HG02885 (cell line): ENCODE measurements around the gene UNC79.

Experiments
- ATAC-seq: cut with Tn5 transposase; IDR thresholded peaks from one replicate; pipeline ENCODE4 v1.9.1; 2021; ENCODE audit warnings: mild to moderate bottlenecking; ENCODE audit not compliant: unreplicated experiment, poor library complexity

Gene UNC79

GRCh38 chr14:93543766-93544165, 113.0 kb downstream of the UNC79 start:
- no peak for ATAC-seq

GRCh38 chr14:93544212-93544611, 113.5 kb downstream of the UNC79 start:
- ATAC-seq, result no peak

GRCh38 chr14:93546642-93547041, 115.9 kb downstream of the UNC79 start:
- ATAC-seq, result no peak

- peak; percentile 62 for ATAC-seq
Measured at GRCh38 chr14:93548102-93548843, 117.5 kb downstream of the UNC79 start.

GRCh38 chr14:93549595-93549994, 118.9 kb downstream of the UNC79 start:
- ATAC-seq, result no peak

- no peak for ATAC-seq
Measured at GRCh38 chr14:93564918-93565317, 134.2 kb downstream of the UNC79 start.

- ATAC-seq, result no peak
Measured at GRCh38 chr14:93566065-93566693, 135.4 kb downstream of the UNC79 start.

- no peak for ATAC-seq
Measured at GRCh38 chr14:93571275-93571674, 140.5 kb downstream of the UNC79 start.

GRCh38 chr14:93579178-93579577, 148.4 kb downstream of the UNC79 start:
- no peak for ATAC-seq

- no peak for ATAC-seq
Measured at GRCh38 chr14:93582516-93582915, 151.8 kb downstream of the UNC79 start.

GRCh38 chr14:93587330-93587729, 156.6 kb downstream of the UNC79 start:
- no peak for ATAC-seq

- ATAC-seq, result no peak
Measured at GRCh38 chr14:93591506-93591905, 160.8 kb downstream of the UNC79 start.

GRCh38 chr14:93592786-93593185, 162.0 kb downstream of the UNC79 start:
- no peak for ATAC-seq

- ATAC-seq, result no peak
Measured at GRCh38 chr14:93606091-93606490, 175.4 kb downstream of the UNC79 start.

- no peak for ATAC-seq
Measured at GRCh38 chr14:93619176-93619793, 188.5 kb downstream of the UNC79 start.

GRCh38 chr14:93628048-93628447, 197.3 kb downstream of the UNC79 start:
- ATAC-seq, result no peak

GRCh38 chr14:93629643-93630042, 198.9 kb downstream of the UNC79 start:
- no peak for ATAC-seq

GRCh38 chr14:93638790-93639189, 208.1 kb downstream of the UNC79 start:
- no peak for ATAC-seq

GRCh38 chr14:93643127-93643526, 212.4 kb downstream of the UNC79 start:
- ATAC-seq, result no peak

- ATAC-seq, result no peak
Measured at GRCh38 chr14:93643676-93644075, 212.9 kb downstream of the UNC79 start.

- no peak for ATAC-seq
Measured at GRCh38 chr14:93645200-93645599, 214.5 kb downstream of the UNC79 start.
